Left ventricle myocardium inferior (tissue), 1 donor: ENCODE data around the gene CNIH2. TPM values are rescaled to one million over a fixed set of nuclear protein-coding genes. Genes with fewer than 3 reads are reported as not detected.

ENCODE experiments used
- DNase-seq: peaks from one replicate; pipeline ENCODE4 v3.0.0-alpha.2; 2020
- H3K27ac ChIP-seq: fragments of 200-600 bp; replicated peaks from 2 replicates; pipeline ENCODE4 v1.8.0; 2021
- H3K27me3 ChIP-seq: fragments of 200-600 bp; 2 replicates; pipeline ENCODE4 v1.8.0; 2021; ENCODE audit warnings: low read depth
- H3K36me3 ChIP-seq: fragments of 200-600 bp; 2 replicates; pipeline ENCODE4 v1.8.0; 2021
- H3K4me1 ChIP-seq: fragments of 200-600 bp; 2 replicates; pipeline ENCODE4 v1.8.0; 2021
- H3K4me3 ChIP-seq: fragments of 200-600 bp; 2 replicates; pipeline ENCODE4 v1.8.0; 2021; ENCODE audit warnings: mild to moderate bottlenecking, moderate library complexity
- H3K9me3 ChIP-seq: fragments of 200-600 bp; replicated peaks from 2 replicates; pipeline ENCODE4 v1.8.0; 2021
- intact Hi-C: fragments of 100-400 bp; cut with micrococcal nuclease; formaldehyde crosslinking; loops from one replicate; pipeline ENCODE4 v1.11.0; 2022
- total RNA-seq: library from RNA; stranded (reverse); fragmentation: NEBNext Ultra II Directional; extraction: Animal tissue kit (Norgen Biotek cat#: 25700); gene quantifications from one replicate; pipeline ENCODE4 v1.2.1, GENCODE V29; 2021
- TF ChIP-seq, protein P1 (sequence below): fragments of 200-600 bp; IDR thresholded peaks from 2 replicates; pipeline ENCODE4 v1.8.0; 2021; ENCODE audit warnings: antibody characterized with exemption, mild to moderate bottlenecking, borderline replicate concordance
- donor health status: DM: no; HTN: yes; CAD: no; lungs with severe emphysema.

The CNIH2 gene
- total RNA-seq, 1 donor from 2014 or later = not detected

GRCh38 chr11:66333220-66333877 lies 55.4 kb downstream of the CNIH2 start:
- Histone ChIP-seq H3K4me3 (no peak overlapping the region), H3K27me3 (no peaks in the 10 kb centered on the region), H3K4me1 (peaks cover 36% of the 10 kb centered on the region), H3K9me3 (no peaks in the 10 kb centered on the region), H3K36me3 (peaks cover 26% of the 10 kb centered on the region), H3K27ac (no peak overlapping the region)
- DNase-seq = no peak
- intact Hi-C loops = no loop called here
- TF ChIP-seq, protein P1, sequence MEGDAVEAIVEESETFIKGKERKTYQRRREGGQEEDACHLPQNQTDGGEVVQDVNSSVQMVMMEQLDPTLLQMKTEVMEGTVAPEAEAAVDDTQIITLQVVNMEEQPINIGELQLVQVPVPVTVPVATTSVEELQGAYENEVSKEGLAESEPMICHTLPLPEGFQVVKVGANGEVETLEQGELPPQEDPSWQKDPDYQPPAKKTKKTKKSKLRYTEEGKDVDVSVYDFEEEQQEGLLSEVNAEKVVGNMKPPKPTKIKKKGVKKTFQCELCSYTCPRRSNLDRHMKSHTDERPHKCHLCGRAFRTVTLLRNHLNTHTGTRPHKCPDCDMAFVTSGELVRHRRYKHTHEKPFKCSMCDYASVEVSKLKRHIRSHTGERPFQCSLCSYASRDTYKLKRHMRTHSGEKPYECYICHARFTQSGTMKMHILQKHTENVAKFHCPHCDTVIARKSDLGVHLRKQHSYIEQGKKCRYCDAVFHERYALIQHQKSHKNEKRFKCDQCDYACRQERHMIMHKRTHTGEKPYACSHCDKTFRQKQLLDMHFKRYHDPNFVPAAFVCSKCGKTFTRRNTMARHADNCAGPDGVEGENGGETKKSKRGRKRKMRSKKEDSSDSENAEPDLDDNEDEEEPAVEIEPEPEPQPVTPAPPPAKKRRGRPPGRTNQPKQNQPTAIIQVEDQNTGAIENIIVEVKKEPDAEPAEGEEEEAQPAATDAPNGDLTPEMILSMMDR = no peak

Other genes with a start within 250 kb of the CNIH2 start
- gene GAL3ST3, start 229.0 kb upstream of the CNIH2 start, total RNA-seq = 1.3 TPM
- 75.5 TPM for gene SF3B2, start 225.8 kb upstream of the CNIH2 start, total RNA-seq
- gene PACS1, start 207.9 kb upstream of the CNIH2 start, total RNA-seq = 54.9 TPM
- 34.1 TPM for gene KLC2, start 20.5 kb upstream of the CNIH2 start, total RNA-seq
- gene RAB1B, start 9.5 kb upstream of the CNIH2 start, total RNA-seq = 116 TPM
- 45.6 TPM for gene YIF1A, start 11.0 kb downstream of the CNIH2 start, total RNA-seq
- not detected for gene TMEM151A, start 13.7 kb downstream of the CNIH2 start, total RNA-seq
- gene CD248, start 38.9 kb downstream of the CNIH2 start, total RNA-seq = 12.3 TPM
- gene RIN1, start 58.3 kb downstream of the CNIH2 start, total RNA-seq = 1.0 TPM
- 14.7 TPM for gene BRMS1, start 66.9 kb downstream of the CNIH2 start, total RNA-seq
- 52.9 TPM for gene B4GAT1, start 69.5 kb downstream of the CNIH2 start, total RNA-seq
- gene SLC29A2, start 93.6 kb downstream of the CNIH2 start, total RNA-seq = 14.6 TPM
- gene NPAS4, start 142.9 kb downstream of the CNIH2 start, total RNA-seq = not detected
- 53.8 TPM for gene MRPL11, start 160.7 kb downstream of the CNIH2 start, total RNA-seq
- gene PELI3, start 188.7 kb downstream of the CNIH2 start, total RNA-seq = 7.3 TPM
- 13.6 TPM for gene DPP3, start 202.3 kb downstream of the CNIH2 start, total RNA-seq
- 16.9 TPM for gene BBS1, start 232.5 kb downstream of the CNIH2 start, total RNA-seq